NCI-H69 (cell line): ENCODE results near the gene KAT2A.

Source experiments
- DNase-seq: peaks from one replicate; lab custom pipeline; 2025; lab: John Stamatoyannopoulos, UW

Gene KAT2A

GRCh38 chr17:42135664-42136653 lies 14.8 kb upstream of the KAT2A start:
- peak; percentile 84 for DNase-seq

- DNase-seq = no peak
These were observed 14.0 kb upstream of the KAT2A start for GRCh38 chr17:42135151-42135550.

DNA sequence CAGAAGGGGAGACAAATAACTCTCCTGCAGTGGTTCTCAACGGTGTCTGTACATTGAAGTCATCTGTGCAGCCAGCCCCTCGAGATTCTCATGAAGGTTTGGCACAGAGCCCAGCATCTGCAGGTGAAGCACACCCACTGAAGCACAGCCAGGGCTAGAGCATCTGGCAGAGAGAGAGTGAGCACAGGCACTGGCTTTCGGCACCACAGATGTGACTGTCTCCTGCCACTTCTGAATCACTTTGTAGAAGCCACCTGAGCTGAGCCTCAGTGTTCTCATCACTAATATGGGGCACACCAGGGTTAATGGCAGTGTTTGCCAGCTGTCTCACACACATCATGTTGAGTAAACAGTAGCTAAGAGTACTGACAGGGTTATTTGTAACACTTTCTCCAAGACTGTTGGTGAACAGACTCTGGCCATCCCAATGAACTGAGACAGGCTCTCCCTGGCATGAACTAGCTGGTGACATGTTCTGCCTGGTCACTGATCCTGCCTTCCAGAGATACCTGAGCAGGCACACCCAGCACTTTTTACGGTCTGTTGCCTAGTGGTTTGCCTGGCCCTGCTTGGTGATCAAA lies 12.4 kb upstream of the KAT2A start:
- DNase-seq = peak; percentile 96

DNA sequence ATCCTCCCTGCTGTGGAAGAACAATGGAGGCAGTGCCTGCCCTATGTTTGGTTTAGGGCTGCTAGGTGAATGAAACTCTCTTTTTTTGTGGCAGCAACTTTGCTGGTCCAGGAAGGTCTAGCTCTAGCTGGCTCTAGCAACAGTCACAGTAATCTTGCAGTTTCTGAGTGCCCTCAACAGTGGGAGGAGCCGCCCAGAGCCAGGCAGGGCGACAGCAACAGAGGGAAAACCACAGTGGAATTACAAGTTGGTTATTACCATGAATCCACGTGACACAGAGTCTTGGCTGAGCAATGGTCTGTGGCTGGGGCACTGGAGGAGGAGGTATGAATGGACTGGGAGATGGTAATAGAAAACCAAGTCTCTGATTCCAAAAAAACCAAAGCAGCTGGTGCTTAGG lies 11.8 kb upstream of the KAT2A start:
- peak; percentile 64 for DNase-seq

GRCh38 chr17:42131981-42132432 lies 10.8 kb upstream of the KAT2A start:
- no peak for DNase-seq

DNA sequence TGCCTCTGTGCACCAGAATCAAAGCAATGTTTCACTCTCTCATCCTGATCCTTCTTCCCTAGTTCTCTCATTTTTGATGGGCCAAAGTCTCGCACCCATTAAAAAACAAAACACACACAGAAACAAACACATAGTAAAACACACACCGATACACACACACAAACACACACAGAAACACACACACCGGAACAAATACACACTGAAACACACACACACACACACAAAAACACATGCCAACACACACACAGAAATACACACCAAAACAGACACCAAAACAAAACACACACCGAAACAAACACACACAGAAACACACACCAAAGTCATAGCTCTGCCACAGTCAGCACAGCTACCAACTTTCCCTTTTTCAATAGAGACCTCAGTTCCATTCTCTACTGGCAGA lies 10.1 kb upstream of the KAT2A start:
- DNase-seq = no peak

- DNase-seq = no peak
These were observed 9.3 kb upstream of the KAT2A start for GRCh38 chr17:42130310-42130936.

DNA sequence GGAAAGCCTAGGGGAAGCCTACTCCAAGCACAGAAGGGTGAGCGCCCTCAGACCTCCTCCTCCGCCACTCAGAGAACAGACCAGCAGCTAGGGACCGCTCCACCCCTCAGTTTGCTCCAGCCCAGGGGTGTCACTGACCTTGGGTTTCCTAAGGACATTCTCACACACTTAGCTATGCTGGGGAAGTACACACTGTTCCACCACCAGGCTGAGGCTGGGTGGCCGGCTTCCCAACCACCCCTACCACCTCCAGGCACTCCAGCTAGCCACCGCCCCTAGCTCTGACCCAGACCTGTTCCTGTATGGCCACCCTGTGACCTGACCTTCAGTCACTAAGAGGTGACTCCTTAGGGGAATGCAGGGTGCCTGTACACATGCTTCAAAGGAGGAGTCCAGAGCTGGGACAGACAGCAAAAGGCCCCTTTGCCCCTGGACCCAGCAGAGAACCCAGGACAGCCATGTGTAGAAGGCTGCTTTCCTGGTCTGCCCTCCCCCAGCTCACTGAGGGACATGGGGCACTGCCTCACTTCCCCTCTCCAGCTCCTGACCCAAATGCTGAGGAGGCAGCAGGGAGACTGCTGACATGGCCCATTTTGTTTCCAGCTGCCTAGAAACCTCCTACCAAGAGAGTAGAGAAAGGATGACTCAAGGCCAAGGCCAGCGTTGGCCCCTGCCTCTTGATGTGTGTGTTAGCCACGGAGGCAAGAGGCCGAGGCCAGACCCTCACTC lies 8.1 kb upstream of the KAT2A start:
- DNase-seq = no peak

- DNase-seq = no peak
These were observed 6.2 kb upstream of the KAT2A start for GRCh38 chr17:42127414-42127813.

DNA sequence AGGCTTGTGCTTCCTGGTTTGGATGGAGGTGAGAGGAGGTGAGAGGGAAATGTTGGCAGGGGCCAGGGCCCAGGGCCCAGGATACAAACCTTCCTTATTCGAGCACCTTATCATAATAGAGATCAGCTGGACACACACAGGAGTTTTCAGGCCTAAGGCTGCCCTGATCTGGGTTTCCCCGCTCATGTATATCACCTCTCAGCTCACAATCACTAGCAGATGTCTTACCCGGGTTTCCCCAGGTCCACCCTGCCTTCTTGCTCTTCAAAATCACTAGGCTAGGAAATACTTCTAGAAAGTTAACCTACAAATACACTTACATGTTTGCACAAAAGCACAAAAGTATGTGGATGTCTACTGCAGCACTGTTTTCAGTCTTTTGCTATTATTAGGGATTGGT lies 5.7 kb upstream of the KAT2A start:
- DNase-seq = no peak

GRCh38 chr17:42125565-42125964 lies 4.4 kb upstream of the KAT2A start:
- DNase-seq = no peak

DNA sequence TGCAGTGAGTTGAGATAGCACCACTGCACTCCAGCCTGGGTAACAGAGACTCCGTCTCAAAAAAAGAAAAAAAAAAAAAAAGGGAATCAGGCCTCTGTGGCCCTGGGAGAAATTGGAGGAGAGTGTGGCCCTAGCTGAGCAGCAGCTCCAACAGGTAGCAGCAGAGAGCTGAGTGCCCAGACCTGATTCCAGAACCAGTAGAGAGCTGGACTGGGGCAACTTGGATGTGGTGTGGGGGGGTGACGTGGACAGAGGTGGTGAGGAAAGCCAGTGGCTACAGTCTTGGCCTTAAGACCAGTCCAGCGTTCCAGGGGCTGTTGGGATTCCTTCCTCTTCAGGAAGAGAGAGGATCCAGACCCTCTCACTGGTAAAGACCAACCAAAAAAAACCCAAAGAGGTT lies 3.1 kb upstream of the KAT2A start:
- DNase-seq = no peak

GRCh38 chr17:42122371-42123303 lies 1.5 kb upstream of the KAT2A start, which contains the start of gene HSPB9:
HSPB9 (plus strand) TSS chr17:42122804; CDS start chr17:42122851, 47 bp downstream.
- DNase-seq = peak; percentile 97

- DNase-seq = no peak
These were observed 902 bp downstream of the KAT2A start for GRCh38 chr17:42120161-42120769.

DNA sequence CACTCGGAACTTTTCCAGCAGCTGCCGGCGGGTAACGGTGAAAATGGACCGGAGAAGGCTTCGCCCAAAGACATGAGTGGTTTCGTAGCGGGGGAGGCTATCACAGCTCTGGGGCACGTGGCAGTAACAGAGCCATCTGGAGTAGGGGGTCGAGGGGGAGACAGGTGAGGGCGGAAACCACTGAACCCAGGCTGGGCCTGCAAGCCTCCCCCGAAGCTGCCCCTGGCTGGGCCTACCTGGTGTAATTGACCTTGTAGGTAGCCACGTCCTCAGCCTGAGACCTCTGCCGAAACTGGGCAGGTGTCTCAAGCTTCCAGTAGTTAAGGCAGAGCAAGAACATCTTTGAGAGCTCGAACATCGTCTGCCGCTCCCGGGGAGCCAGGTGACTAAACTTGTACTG lies 1.9 kb downstream of the KAT2A start:
- no peak for DNase-seq

GRCh38 chr17:42118545-42118944 lies 2.6 kb downstream of the KAT2A start:
- peak; percentile 58 for DNase-seq

GRCh38 chr17:42118126-42118510 lies 3.0 kb downstream of the KAT2A start:
- no peak for DNase-seq

GRCh38 chr17:42117397-42118125 lies 3.6 kb downstream of the KAT2A start:
- DNase-seq = no peak

- DNase-seq = peak; percentile 84
These were observed 4.3 kb downstream of the KAT2A start for GRCh38 chr17:42116705-42117396.
